Lung (tissue), 12 donors: Measurements from ENCODE around the gene LRP1. TPM values are rescaled to one million over a fixed set of nuclear protein-coding genes. Genes with fewer than 3 reads are reported as not detected.

ENCODE experiments used
- ATAC-seq: fragments of 200-7000 bp; cut with Tn5 transposase; one replicate; pipeline ENCODE4 v1.9.1; 2020; ENCODE audit warnings: moderate number of reproducible peaks; ENCODE audit not compliant: insufficient read depth, low FRiP score
- DNase-seq, 3 donors: peaks; one replicate each; pipeline ENCODE4 v3.0.0-alpha.2; 2013 to 2017
- H3K27ac ChIP-seq, 2 donors: one replicate each; pipeline ENCODE4 v1.5.1; 2013; ENCODE audit warnings: mild to moderate bottlenecking in 2 of 2, moderate library complexity in 2 of 2, control low read depth in 1 of 2, inconsistent platforms in 1 of 2, low read depth in 1 of 2, low read length in 1 of 2
- H3K27me3 ChIP-seq, 3 donors: one replicate each; pipeline ENCODE4 v1.5.1; 2013; ENCODE audit warnings: low read length in 2 of 3; ENCODE audit not compliant: control insufficient read depth in 3 of 3, insufficient read depth in 3 of 3
- H3K36me3 ChIP-seq, 4 donors: one replicate each; pipeline ENCODE4 v1.5.1; 2013; ENCODE audit warnings: low read length in 4 of 4, mild to moderate bottlenecking in 1 of 4, moderate library complexity in 1 of 4; ENCODE audit not compliant: control insufficient read depth in 4 of 4, insufficient read depth in 4 of 4
- H3K4me1 ChIP-seq, 5 donors: one replicate each; pipeline ENCODE4 v1.5.1; 2013; ENCODE audit warnings: low read length in 5 of 5, mild to moderate bottlenecking in 2 of 5, moderate library complexity in 1 of 5; ENCODE audit not compliant: control insufficient read depth in 5 of 5, insufficient read depth in 5 of 5
- H3K4me3 ChIP-seq: one replicate; pipeline ENCODE4 v1.5.1; 2013; ENCODE audit warnings: mild to moderate bottlenecking, control low read depth, moderate library complexity
- H3K9ac ChIP-seq, 2 donors: one replicate each; pipeline ENCODE4 v1.5.1; 2013; ENCODE audit warnings: low read length in 2 of 2, control low read depth in 1 of 2; ENCODE audit not compliant: insufficient read depth in 1 of 2
- H3K9me3 ChIP-seq, 4 donors: one replicate each; pipeline ENCODE4 v1.5.1; 2013; ENCODE audit warnings: low read length in 3 of 4, mild to moderate bottlenecking in 1 of 4, moderate library complexity in 1 of 4; ENCODE audit not compliant: control insufficient read depth in 4 of 4, insufficient read depth in 3 of 4
- WGBS, 2 donors: extraction: QIAGEN DNeasy Blood & Tissue Kit; methylation state at CpG; one replicate each; pipeline ENCODE4 v1.1.7; 2013; 5-methylcytosine and 5-hydroxymethylcytosine counted together
- polyA plus RNA-seq, 2 donors: library from polyadenylated mRNA; stranded (reverse); fragments of 200-250 nt; gene quantifications; one replicate each; pipeline ENCODE4 v1.2.1, GENCODE V29; 2013
- total RNA-seq, 2 donors: library from RNA; depleted of rRNA in 1 of 2; stranded (reverse); fragments of >200 nt in 1 of 2; gene quantifications; one replicate each; pipeline ENCODE4 v1.2.1, GENCODE V29; 2014 to 2021
- TF ChIP-seq, protein P1 (sequence below): IDR thresholded peaks from 2 replicates; pipeline ENCODE4 v1.5.1; 2012; ENCODE audit warnings: mild to moderate bottlenecking; ENCODE audit errors: control extremely low read depth, extremely low read depth
- donor health status: control.
- donor health status: control.
- donor health status: Bipolar disorder and iron deficiency.
- donor health status: healthy.
- donor health status: DM: yes; HTN: yes; CAD: no.

Gene LRP1
- total and polyA plus RNA-seq, 4 donors: 52.6 to 338 (median 122) TPM

DNA sequence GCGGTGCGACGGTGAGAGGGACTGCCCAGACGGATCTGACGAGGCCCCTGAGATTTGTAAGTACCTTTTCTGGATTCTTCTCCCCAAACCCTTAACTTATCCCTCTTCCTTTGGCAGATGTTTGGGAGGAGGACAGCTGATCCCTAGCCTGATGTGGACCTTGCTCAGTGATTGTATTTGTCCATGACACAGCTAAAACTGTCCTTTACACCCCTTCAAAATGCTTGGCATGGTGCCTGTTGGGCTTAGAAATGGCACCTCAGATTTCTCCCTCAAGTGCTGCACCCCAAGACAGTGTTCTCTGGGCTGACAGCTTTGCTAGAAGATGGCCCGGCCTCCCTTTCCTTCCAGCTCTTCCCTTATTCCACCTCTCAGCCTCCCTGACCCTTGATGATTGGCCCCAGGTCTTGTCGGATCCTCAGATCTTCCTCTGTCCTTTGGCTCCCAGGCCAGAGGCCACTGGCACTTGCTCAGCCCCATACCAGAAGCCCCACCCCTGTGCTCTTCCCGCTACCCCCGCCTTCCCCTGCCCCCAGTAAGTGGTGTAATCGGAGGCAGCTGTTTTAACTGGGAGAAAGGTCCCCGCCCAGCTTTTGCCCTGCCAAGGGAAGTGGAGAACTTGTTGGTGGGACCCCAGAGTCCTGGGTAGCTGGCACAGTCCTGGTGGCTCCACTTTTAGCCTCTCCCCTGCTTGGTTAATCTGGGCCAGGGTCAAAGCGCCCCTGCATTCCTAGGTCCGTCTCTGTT, 10.4 kb downstream of the LRP1 start:
- Histone ChIP-seq H3K36me3 (peaks cover 0 to 44% (median 33%) of the 10 kb centered on the region in 4 donors), H3K4me3 (no peak overlapping the region), H3K9ac (no peak overlapping the region), H3K27ac (peak overlapping the region in 1 of 2 donors; percentile 28), H3K9me3 (no peaks in the 10 kb centered on the region), H3K4me1 (peaks cover 3 to 48% (median 25%) of the 10 kb centered on the region in 5 donors), H3K27me3 (no peaks in the 10 kb centered on the region)
- TF ChIP-seq, protein P1, sequence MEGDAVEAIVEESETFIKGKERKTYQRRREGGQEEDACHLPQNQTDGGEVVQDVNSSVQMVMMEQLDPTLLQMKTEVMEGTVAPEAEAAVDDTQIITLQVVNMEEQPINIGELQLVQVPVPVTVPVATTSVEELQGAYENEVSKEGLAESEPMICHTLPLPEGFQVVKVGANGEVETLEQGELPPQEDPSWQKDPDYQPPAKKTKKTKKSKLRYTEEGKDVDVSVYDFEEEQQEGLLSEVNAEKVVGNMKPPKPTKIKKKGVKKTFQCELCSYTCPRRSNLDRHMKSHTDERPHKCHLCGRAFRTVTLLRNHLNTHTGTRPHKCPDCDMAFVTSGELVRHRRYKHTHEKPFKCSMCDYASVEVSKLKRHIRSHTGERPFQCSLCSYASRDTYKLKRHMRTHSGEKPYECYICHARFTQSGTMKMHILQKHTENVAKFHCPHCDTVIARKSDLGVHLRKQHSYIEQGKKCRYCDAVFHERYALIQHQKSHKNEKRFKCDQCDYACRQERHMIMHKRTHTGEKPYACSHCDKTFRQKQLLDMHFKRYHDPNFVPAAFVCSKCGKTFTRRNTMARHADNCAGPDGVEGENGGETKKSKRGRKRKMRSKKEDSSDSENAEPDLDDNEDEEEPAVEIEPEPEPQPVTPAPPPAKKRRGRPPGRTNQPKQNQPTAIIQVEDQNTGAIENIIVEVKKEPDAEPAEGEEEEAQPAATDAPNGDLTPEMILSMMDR: no peak
- WGBS, 2 donors: 72% methylated on average over 13 of the region's 13 CpGs
- DNase-seq (no peak), ATAC-seq (peak; percentile 39)

DNA sequence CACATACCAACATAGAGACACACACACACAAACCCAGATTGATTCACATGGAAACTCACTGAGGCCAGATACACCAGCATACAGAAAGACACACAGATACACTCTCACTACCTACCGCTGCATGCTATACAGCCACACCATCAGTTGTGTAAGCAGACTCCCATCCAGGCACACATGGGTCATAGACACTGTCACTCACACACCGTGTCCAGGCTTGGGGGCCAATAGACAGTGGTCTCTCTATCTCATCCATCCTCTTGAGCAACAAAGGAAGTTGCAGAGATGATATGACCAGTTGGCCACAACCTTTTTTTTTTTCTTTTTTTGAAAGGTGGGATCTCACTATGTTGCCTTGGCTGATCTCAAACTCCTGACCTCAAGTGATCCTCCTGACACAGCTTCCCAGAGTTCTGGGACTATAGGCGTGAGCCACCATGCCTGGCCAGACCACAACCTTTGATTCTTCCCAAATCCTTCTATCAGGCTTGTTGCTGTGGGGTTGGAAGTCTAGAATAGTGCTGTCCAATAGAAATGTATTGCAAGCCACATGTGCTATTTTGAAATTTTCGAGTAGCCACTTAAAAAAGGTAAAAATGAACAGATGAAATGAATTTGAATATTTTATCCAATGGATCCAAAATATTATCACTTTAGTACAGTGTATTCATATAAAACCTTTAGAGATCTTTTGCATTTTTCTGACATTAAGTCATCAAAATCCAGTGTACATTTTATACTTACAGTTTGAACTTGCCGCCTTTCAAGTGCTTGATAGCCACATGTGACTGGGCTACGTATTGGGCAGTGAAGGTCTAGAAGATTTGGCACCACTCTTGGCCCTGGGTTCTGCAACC, 11.7 kb downstream of the LRP1 start:
- DNase-seq (no peak), ATAC-seq (no peak)
- Histone ChIP-seq H3K4me1 (peaks cover 2 to 36% (median 20%) of the 10 kb centered on the region in 5 donors), H3K36me3 (peaks cover 0 to 55% (median 38%) of the 10 kb centered on the region in 4 donors), H3K4me3 (no peak overlapping the region), H3K27me3 (no peaks in the 10 kb centered on the region), H3K9ac (no peak overlapping the region), H3K9me3 (no peaks in the 10 kb centered on the region), H3K27ac (no peak overlapping the region)
- WGBS, 2 donors: 69 to 72% methylated on average over 6 of the region's 6 CpGs
- TF ChIP-seq, protein P1: no peak

DNA sequence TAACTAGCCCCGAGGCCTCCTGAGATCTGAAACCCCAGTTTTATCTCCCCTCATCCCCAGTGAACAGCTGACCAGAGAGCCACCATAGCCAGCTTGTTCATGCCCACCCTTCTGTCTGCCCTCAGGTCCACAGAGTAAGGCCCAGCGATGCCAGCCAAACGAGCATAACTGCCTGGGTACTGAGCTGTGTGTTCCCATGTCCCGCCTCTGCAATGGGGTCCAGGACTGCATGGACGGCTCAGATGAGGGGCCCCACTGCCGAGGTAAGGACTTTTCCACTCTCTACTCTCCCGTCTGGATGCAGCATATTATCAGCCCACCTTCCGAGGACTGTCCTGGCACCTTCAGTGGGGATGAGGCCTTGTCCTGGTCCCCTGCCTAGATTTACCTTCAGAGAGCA, 13.0 kb downstream of the LRP1 start:
- no peak for ATAC-seq
- TF ChIP-seq, protein P1: no peak
- Histone ChIP-seq H3K4me3 (no peak overlapping the region), H3K36me3 (peaks cover 0 to 66% (median 48%) of the 10 kb centered on the region in 4 donors), H3K4me1 (peaks cover 2 to 38% (median 18%) of the 10 kb centered on the region in 5 donors), H3K9ac (no peak overlapping the region), H3K27ac (no peak overlapping the region), H3K27me3 (no peaks in the 10 kb centered on the region), H3K9me3 (no peaks in the 10 kb centered on the region)
- DNase-seq: no peak
- 89 to 92% methylated on average over 8 of the region's 8 CpGs for WGBS, 2 donors
